ENCODE data around the gene KHDC4. TPM values are rescaled to one million over a fixed set of nuclear protein-coding genes. Genes with fewer than 3 reads are reported as not detected.

KHDC4 gene
- total RNA-seq, 4 donors from 2014 or later, result 12.4 to 48.1 (median 33.9) TPM

DNA sequence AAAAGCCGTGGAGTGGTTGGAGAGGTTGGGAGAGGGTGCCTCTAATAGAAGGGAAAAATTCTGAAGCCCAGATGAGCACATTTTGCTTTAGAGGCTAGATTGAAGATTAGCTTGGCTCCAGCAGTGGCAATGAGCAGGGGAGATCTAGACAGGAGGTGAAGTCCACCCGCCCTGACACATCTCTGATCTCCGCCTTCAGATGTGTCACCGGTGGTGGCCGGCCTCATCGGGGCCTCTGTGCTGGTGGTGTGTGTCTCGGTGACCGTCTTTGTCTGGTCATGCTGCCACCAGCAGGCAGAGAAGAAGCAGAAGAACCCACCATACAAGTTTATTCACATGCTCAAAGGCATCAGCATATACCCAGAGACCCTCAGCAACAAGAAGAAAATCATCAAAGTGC lies 66.4 kb downstream of the KHDC4 start:
- WGBS, 2 donors, result 78 to 80% methylated on average over 7 to 8 of the region's 8 CpGs
- H3K27me3 ChIP-seq, result no peaks in the 10 kb centered on the region
- no peak for TF ChIP-seq POLR2A (IDR thresholded peaks at IDR 0.05)
- TF ChIP-seq, protein P1, sequence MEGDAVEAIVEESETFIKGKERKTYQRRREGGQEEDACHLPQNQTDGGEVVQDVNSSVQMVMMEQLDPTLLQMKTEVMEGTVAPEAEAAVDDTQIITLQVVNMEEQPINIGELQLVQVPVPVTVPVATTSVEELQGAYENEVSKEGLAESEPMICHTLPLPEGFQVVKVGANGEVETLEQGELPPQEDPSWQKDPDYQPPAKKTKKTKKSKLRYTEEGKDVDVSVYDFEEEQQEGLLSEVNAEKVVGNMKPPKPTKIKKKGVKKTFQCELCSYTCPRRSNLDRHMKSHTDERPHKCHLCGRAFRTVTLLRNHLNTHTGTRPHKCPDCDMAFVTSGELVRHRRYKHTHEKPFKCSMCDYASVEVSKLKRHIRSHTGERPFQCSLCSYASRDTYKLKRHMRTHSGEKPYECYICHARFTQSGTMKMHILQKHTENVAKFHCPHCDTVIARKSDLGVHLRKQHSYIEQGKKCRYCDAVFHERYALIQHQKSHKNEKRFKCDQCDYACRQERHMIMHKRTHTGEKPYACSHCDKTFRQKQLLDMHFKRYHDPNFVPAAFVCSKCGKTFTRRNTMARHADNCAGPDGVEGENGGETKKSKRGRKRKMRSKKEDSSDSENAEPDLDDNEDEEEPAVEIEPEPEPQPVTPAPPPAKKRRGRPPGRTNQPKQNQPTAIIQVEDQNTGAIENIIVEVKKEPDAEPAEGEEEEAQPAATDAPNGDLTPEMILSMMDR (IDR thresholded peaks at IDR 0.05), result no peak
- intact Hi-C loops (cut with DNase I), result no loop called here
- H3K4me3 ChIP-seq, result no peak overlapping the region
- DNase-seq, result no peak
- H3K36me3 ChIP-seq, result no peaks in the 10 kb centered on the region
- H3K9me3 ChIP-seq, result no peaks in the 10 kb centered on the region
- H3K4me1 ChIP-seq, result peaks cover 0 to 8% (median 0%) of the 10 kb centered on the region in 3 donors
- no peak overlapping the region for H3K27ac ChIP-seq

GRCh38 chr1:155864393-155864792 lies 69.8 kb downstream of the KHDC4 start:
- intact Hi-C loops (cut with DNase I), result no loop called here
- H3K27me3 ChIP-seq, result peaks cover 0 to 9% (median 0%) of the 10 kb centered on the region in 4 donors
- H3K4me3 ChIP-seq, result no peak overlapping the region
- H3K4me1 ChIP-seq, result peaks cover 3 to 18% (median 6%) of the 10 kb centered on the region in 3 donors
- TF ChIP-seq, protein P1 (IDR thresholded peaks at IDR 0.05), result no peak
- no peak for TF ChIP-seq POLR2A (IDR thresholded peaks at IDR 0.05)
- DNase-seq, result no peak
- H3K9me3 ChIP-seq, result no peaks in the 10 kb centered on the region
- no peak overlapping the region for H3K27ac ChIP-seq
- H3K36me3 ChIP-seq, result no peaks in the 10 kb centered on the region

Small RNA genes lying within 50 kb of the gene (small RNA-seq; reads per million reads assigned to genes)
- gene MIR6738 (0 reads per million in 4 donors), gene RF00015 (0 reads per million in 4 donors), gene SCARNA4 (0 reads per million in 4 donors), gene SNORA80E (52.8 to 153 (median 74.3) reads per million in 4 donors)

Other genes with a start within 250 kb of the KHDC4 start
- 10 to 100 TPM; 37.8 to 91.6 (median 63.5) TPM for gene YY1AP1, start 245.6 kb downstream of the KHDC4 start, total RNA-seq
- gene DAP3, start 245.3 kb downstream of the KHDC4 start, total RNA-seq, result 100 to 1,000 TPM in 1 of 4 donors, 10 to 100 TPM in 3; 59.9 to 144 (median 78.5) TPM
- 10 to 100 TPM; 12.2 to 32.8 (median 18.7) TPM for gene GON4L, start 77.2 kb downstream of the KHDC4 start, total RNA-seq
- 1 to 10 TPM in 3 of 4 donors, under 1 TPM in 1; 0.87 to 5.3 (median 2.7) TPM for gene SYT11, start 74.8 kb downstream of the KHDC4 start, total RNA-seq
- gene RIT1, start 23.1 kb downstream of the KHDC4 start, total RNA-seq, result 10 to 100 TPM; 35.3 to 55.4 (median 42.6) TPM
- not detected for gene RXFP4, start 7.2 kb upstream of the KHDC4 start, total RNA-seq
- 10 to 100 TPM; 22.6 to 38.3 (median 27.5) TPM for gene ARHGEF2, start 44.1 kb upstream of the KHDC4 start, total RNA-seq
- 100 to 1,000 TPM; 115 to 215 (median 179) TPM for gene SSR2, start 86.5 kb upstream of the KHDC4 start, total RNA-seq
- gene UBQLN4, start 119.4 kb upstream of the KHDC4 start, total RNA-seq, result 10 to 100 TPM; 19.7 to 32.7 (median 25.5) TPM
- 10 to 100 TPM; 41.4 to 67.1 (median 53.3) TPM for gene LAMTOR2, start 120.4 kb upstream of the KHDC4 start, total RNA-seq
- 100 to 1,000 TPM; 190 to 482 (median 272) TPM for gene RAB25, start 126.7 kb upstream of the KHDC4 start, total RNA-seq
- 1 to 10 TPM in 1 of 4 donors, under 1 TPM in 3; 0.15 to 1.4 (median 0.65) TPM for gene MEX3A, start 148.1 kb upstream of the KHDC4 start, total RNA-seq
- gene LMNA, start 180.3 kb upstream of the KHDC4 start, total RNA-seq, result 100 to 1,000 TPM; 322 to 480 (median 403) TPM
- gene SEMA4A, start 219.2 kb upstream of the KHDC4 start, total RNA-seq, result 10 to 100 TPM; 21.4 to 36.6 (median 23.1) TPM